ENCODE results near the gene CRTC2.
"Not testable (repeated sequence)": the region's sequence is repeated elsewhere in the genome, so short reads cannot be mapped to it uniquely, and the experiment has no call there.

The CRTC2 gene

GRCh38 chr1:153919876-153920852 lies 38.2 kb downstream of the CRTC2 start:
- Mint-ChIP-seq H3K36me3 (ENCODE audit: low read depth) (peaks cover 65% of the 10 kb centered on the region), H3K9me3 (no peaks in the 10 kb centered on the region), H3K4me3 (peak overlapping the region; percentile 97), H3K4me1 (ENCODE audit: low read depth) (peaks cover 60% of the 10 kb centered on the region), H3K27ac (peak overlapping the region; percentile 92), H3K27me3 (no peaks in the 10 kb centered on the region)
- DNase-seq, result no peak

- Mint-ChIP-seq H3K27ac (peak overlapping the region; percentile 6), H3K27me3 (no peaks in the 10 kb centered on the region), H3K4me1 (ENCODE audit: low read depth) (peaks cover 69% of the 10 kb centered on the region), H3K9me3 (no peaks in the 10 kb centered on the region), H3K4me3 (no peak overlapping the region), H3K36me3 (ENCODE audit: low read depth) (peaks cover 67% of the 10 kb centered on the region)
- DNase-seq, result no peak
These were observed 42.1 kb downstream of the CRTC2 start for GRCh38 chr1:153916297-153916696.

- H3K27ac Mint-ChIP-seq, result peak overlapping the region; percentile 47
- peaks cover 39% of the 10 kb centered on the region for H3K4me1 Mint-ChIP-seq (ENCODE audit: low read depth)
- H3K36me3 Mint-ChIP-seq (ENCODE audit: low read depth), result peaks cover 52% of the 10 kb centered on the region
- H3K27me3 Mint-ChIP-seq, result no peaks in the 10 kb centered on the region
- no peak overlapping the region for H3K4me3 Mint-ChIP-seq
- H3K9me3 Mint-ChIP-seq, result no peaks in the 10 kb centered on the region
- no peak for DNase-seq
These were observed 46.1 kb downstream of the CRTC2 start for GRCh38 chr1:153912349-153912748.

GRCh38 chr1:153910560-153910959 lies 47.9 kb downstream of the CRTC2 start:
- H3K4me1 Mint-ChIP-seq (ENCODE audit: low read depth), result peaks cover 45% of the 10 kb centered on the region
- not testable (repeated sequence) for DNase-seq, H3K9me3 Mint-ChIP-seq, H3K4me3 Mint-ChIP-seq, H3K27me3 Mint-ChIP-seq, H3K27ac Mint-ChIP-seq
- peaks cover 54% of the 10 kb centered on the region for H3K36me3 Mint-ChIP-seq (ENCODE audit: low read depth)

GRCh38 chr1:153908071-153908470 lies 50.3 kb downstream of the CRTC2 start:
- no peak overlapping the region for H3K4me3 Mint-ChIP-seq
- H3K27ac Mint-ChIP-seq, result peak overlapping the region; percentile 11
- H3K9me3 Mint-ChIP-seq, result no peaks in the 10 kb centered on the region
- H3K27me3 Mint-ChIP-seq, result no peaks in the 10 kb centered on the region
- peaks cover 48% of the 10 kb centered on the region for H3K4me1 Mint-ChIP-seq (ENCODE audit: low read depth)
- DNase-seq, result no peak
- peaks cover 50% of the 10 kb centered on the region for H3K36me3 Mint-ChIP-seq (ENCODE audit: low read depth)

GRCh38 chr1:153907134-153907533 lies 51.3 kb downstream of the CRTC2 start:
- H3K9me3 Mint-ChIP-seq, result no peaks in the 10 kb centered on the region
- H3K4me3 Mint-ChIP-seq, result no peak overlapping the region
- no peak for DNase-seq
- H3K36me3 Mint-ChIP-seq (ENCODE audit: low read depth), result peaks cover 45% of the 10 kb centered on the region
- H3K4me1 Mint-ChIP-seq (ENCODE audit: low read depth), result peaks cover 44% of the 10 kb centered on the region
- peak overlapping the region; percentile 22 for H3K27ac Mint-ChIP-seq
- H3K27me3 Mint-ChIP-seq, result no peaks in the 10 kb centered on the region

GRCh38 chr1:153906396-153906795 lies 52.0 kb downstream of the CRTC2 start:
- Mint-ChIP-seq H3K27ac (peak overlapping the region; percentile 77), H3K27me3 (no peaks in the 10 kb centered on the region), H3K36me3 (ENCODE audit: low read depth) (peaks cover 40% of the 10 kb centered on the region), H3K4me3 (no peak overlapping the region), H3K4me1 (ENCODE audit: low read depth) (peaks cover 39% of the 10 kb centered on the region), H3K9me3 (no peaks in the 10 kb centered on the region)
- DNase-seq, result no peak

- Mint-ChIP-seq H3K4me1 (ENCODE audit: low read depth) (peaks cover 38% of the 10 kb centered on the region), H3K27ac (peak overlapping the region; percentile 77), H3K36me3 (ENCODE audit: low read depth) (peaks cover 39% of the 10 kb centered on the region)
- H3K27me3 Mint-ChIP-seq, H3K9me3 Mint-ChIP-seq, DNase-seq, H3K4me3 Mint-ChIP-seq: not testable (repeated sequence)
These were observed 52.5 kb downstream of the CRTC2 start for GRCh38 chr1:153905908-153906307.

- Mint-ChIP-seq H3K9me3 (no peaks in the 10 kb centered on the region), H3K27ac (peak overlapping the region; percentile 64), H3K36me3 (ENCODE audit: low read depth) (peaks cover 52% of the 10 kb centered on the region), H3K27me3 (no peaks in the 10 kb centered on the region), H3K4me1 (ENCODE audit: low read depth) (peaks cover 44% of the 10 kb centered on the region), H3K4me3 (no peak overlapping the region)
- DNase-seq, result no peak
These were observed 54.5 kb downstream of the CRTC2 start for GRCh38 chr1:153903841-153904455.

- peaks cover 30% of the 10 kb centered on the region for H3K4me1 Mint-ChIP-seq (ENCODE audit: low read depth)
These were observed 58.9 kb downstream of the CRTC2 start for GRCh38 chr1:153899509-153899908.

More at GRCh38 chr1:153899509-153899908, 58.9 kb downstream of the CRTC2 start:
- no peaks in the 10 kb centered on the region for H3K27me3 Mint-ChIP-seq
- peaks cover 52% of the 10 kb centered on the region for H3K36me3 Mint-ChIP-seq (ENCODE audit: low read depth)
- no peaks in the 10 kb centered on the region for H3K9me3 Mint-ChIP-seq
- DNase-seq, result no peak
- no peak overlapping the region for H3K4me3 Mint-ChIP-seq
- no peak overlapping the region for H3K27ac Mint-ChIP-seq
